Inflammatory macrophage (primary cell): ENCODE data around the gene LRRC74B.
"Not testable (repeated sequence)": the region's sequence is repeated elsewhere in the genome, so short reads cannot be mapped to it uniquely, and the experiment has no call there.

Experiments
- DNase-seq, 2 donors: peaks; one replicate each; pipeline ENCODE4 v3.0.0-alpha.2; 2020 to 2022
- total RNA-seq, 18 experiments: gene quantifications; one replicate each; lab custom pipeline; 2026; ENCODE audit warnings: mixed read lengths in 6 of 18, inconsistent platforms in 2 of 18; lab: John Stamatoyannopoulos, UW

LRRC74B gene
- total RNA-seq: 0 to 0.13 (median 0) reads per million in 18 experiments

- peak; percentile 66 to 70 for DNase-seq
Observed at GRCh38 chr22:21045585-21046294, at the start of gene LRRC74B. TSS of gene LRRC74B (plus strand) at chr22:21045946. CDS start at chr22:21045987, 41 bp downstream.

GRCh38 chr22:20996031-20996410 is 49.7 kb upstream of the LRRC74B start:
- no peak for DNase-seq

- DNase-seq: no peak
Observed at GRCh38 chr22:20996598-20997535, 48.9 kb upstream of the LRRC74B start.

GRCh38 chr22:20997536-20998257 is 48.0 kb upstream of the LRRC74B start:
- DNase-seq: no peak

- no peak for DNase-seq
Observed at GRCh38 chr22:20998411-20999336, 47.1 kb upstream of the LRRC74B start.

- no peak for DNase-seq
Observed at GRCh38 chr22:20999350-21000206, 46.2 kb upstream of the LRRC74B start.

- DNase-seq: no peak
Observed at GRCh38 chr22:21000207-21000986, 45.3 kb upstream of the LRRC74B start.

GRCh38 chr22:21000987-21001600 is 44.7 kb upstream of the LRRC74B start:
- no peak for DNase-seq

- DNase-seq: peak; percentile 96 to 98
Observed at GRCh38 chr22:21001601-21002325, 44.0 kb upstream of the LRRC74B start, which contains the start of gene THAP7. TSS of gene THAP7 (minus strand) at chr22:21002118. CDS start at chr22:21001911, 207 bp downstream.

GRCh38 chr22:21003782-21004181 is 42.0 kb upstream of the LRRC74B start:
- no peak for DNase-seq

- not testable (repeated sequence) for DNase-seq
Observed at GRCh38 chr22:21009208-21009607, 36.5 kb upstream of the LRRC74B start.

- DNase-seq: peak in 1 of 2 donors; percentile 27
Observed at GRCh38 chr22:21009638-21010425, 35.9 kb upstream of the LRRC74B start.

- no peak for DNase-seq
Observed at GRCh38 chr22:21010426-21011113, 35.2 kb upstream of the LRRC74B start.

GRCh38 chr22:21012446-21013407 is 33.0 kb upstream of the LRRC74B start:
- no peak for DNase-seq

GRCh38 chr22:21013657-21014201 is 32.0 kb upstream of the LRRC74B start:
- no peak for DNase-seq
